ENCODE results near the gene MTA2.
"Not testable (repeated sequence)": the region's sequence is repeated elsewhere in the genome, so short reads cannot be mapped to it uniquely, and the experiment has no call there.

- TF ChIP-seq, protein P1, sequence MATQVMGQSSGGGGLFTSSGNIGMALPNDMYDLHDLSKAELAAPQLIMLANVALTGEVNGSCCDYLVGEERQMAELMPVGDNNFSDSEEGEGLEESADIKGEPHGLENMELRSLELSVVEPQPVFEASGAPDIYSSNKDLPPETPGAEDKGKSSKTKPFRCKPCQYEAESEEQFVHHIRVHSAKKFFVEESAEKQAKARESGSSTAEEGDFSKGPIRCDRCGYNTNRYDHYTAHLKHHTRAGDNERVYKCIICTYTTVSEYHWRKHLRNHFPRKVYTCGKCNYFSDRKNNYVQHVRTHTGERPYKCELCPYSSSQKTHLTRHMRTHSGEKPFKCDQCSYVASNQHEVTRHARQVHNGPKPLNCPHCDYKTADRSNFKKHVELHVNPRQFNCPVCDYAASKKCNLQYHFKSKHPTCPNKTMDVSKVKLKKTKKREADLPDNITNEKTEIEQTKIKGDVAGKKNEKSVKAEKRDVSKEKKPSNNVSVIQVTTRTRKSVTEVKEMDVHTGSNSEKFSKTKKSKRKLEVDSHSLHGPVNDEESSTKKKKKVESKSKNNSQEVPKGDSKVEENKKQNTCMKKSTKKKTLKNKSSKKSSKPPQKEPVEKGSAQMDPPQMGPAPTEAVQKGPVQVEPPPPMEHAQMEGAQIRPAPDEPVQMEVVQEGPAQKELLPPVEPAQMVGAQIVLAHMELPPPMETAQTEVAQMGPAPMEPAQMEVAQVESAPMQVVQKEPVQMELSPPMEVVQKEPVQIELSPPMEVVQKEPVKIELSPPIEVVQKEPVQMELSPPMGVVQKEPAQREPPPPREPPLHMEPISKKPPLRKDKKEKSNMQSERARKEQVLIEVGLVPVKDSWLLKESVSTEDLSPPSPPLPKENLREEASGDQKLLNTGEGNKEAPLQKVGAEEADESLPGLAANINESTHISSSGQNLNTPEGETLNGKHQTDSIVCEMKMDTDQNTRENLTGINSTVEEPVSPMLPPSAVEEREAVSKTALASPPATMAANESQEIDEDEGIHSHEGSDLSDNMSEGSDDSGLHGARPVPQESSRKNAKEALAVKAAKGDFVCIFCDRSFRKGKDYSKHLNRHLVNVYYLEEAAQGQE (IDR thresholded peaks at IDR 0.05; ENCODE audit: borderline replicate concordance): not testable (repeated sequence)
- TF ChIP-seq TAF1 (IDR thresholded peaks at IDR 0.05; ENCODE audit: low read depth): not testable (repeated sequence)
These were observed 39.9 kb downstream of the MTA2 start for GRCh38 chr11:62561677-62562230.
